Esophagus squamous epithelium (tissue), 4 donors: Measurements from ENCODE around the gene MAPKAP1.

Experiments used
- POLR2A ChIP-seq, 4 donors: fragments of 450-650 bp; IDR thresholded peaks; one replicate each; pipeline ENCODE4 v1.6.1; 2017; ENCODE audit warnings: antibody characterized with exemption in 4 of 4, mild to moderate bottlenecking in 4 of 4, moderate library complexity in 3 of 4
- TF ChIP-seq, protein P1 (sequence below), 6 experiments: fragments of 450-650 bp in 4 of 6; fragments of 200-600 bp in 2 of 6; sonication (generic) in 2 of 6; IDR thresholded peaks; one replicate each; pipeline ENCODE4 v1.5.1; 2016 to 2019; ENCODE audit warnings: antibody characterized with exemption in 6 of 6, mild to moderate bottlenecking in 4 of 6, moderate library complexity in 4 of 6

- TF ChIP-seq, protein P1, sequence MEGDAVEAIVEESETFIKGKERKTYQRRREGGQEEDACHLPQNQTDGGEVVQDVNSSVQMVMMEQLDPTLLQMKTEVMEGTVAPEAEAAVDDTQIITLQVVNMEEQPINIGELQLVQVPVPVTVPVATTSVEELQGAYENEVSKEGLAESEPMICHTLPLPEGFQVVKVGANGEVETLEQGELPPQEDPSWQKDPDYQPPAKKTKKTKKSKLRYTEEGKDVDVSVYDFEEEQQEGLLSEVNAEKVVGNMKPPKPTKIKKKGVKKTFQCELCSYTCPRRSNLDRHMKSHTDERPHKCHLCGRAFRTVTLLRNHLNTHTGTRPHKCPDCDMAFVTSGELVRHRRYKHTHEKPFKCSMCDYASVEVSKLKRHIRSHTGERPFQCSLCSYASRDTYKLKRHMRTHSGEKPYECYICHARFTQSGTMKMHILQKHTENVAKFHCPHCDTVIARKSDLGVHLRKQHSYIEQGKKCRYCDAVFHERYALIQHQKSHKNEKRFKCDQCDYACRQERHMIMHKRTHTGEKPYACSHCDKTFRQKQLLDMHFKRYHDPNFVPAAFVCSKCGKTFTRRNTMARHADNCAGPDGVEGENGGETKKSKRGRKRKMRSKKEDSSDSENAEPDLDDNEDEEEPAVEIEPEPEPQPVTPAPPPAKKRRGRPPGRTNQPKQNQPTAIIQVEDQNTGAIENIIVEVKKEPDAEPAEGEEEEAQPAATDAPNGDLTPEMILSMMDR (IDR thresholded peaks at IDR 0.05) = no peak
- TF ChIP-seq POLR2A (IDR thresholded peaks at IDR 0.05) = no peak
These were observed 93.9 kb downstream of the MAPKAP1 start for GRCh38 chr9:125613141-125613540.
